GM10248 (cell line): Measurements from ENCODE around the gene DCXR.

ENCODE experiments used
- CTCF ChIA-PET: fragments of 300-600 bp; sonication (Branson Sonifier 250); formaldehyde crosslinking; extraction: SDS; loops from one replicate; lab custom pipeline; 2021; ENCODE audit warnings: antibody characterized with exemption; lab: Yijun Ruan, JAX
- POLR2A ChIA-PET: fragments of 350-650 bp; sonication (Branson Sonifier 250); formaldehyde crosslinking; extraction: SDS; loops from one replicate; lab custom pipeline; 2020; ENCODE audit warnings: antibody characterized with exemption; lab: Yijun Ruan, JAX
- DNase-seq: peaks from one replicate; pipeline ENCODE4 v3.0.0; 2012; ENCODE audit errors: extremely low spot score
- CTCF ChIP-seq: IDR thresholded peaks from 2 replicates; pipeline ENCODE4 v1.5.1; 2012; ENCODE audit warnings: mild to moderate bottlenecking, low read depth; ENCODE audit errors: extremely low read depth, missing control alignments, control extremely low read depth

Gene DCXR

GRCh38 chr17:82025401-82026107, 11.9 kb downstream of the DCXR start:
- CTCF ChIA-PET = interaction anchor here (1.3 to 9.3 kb wide), 3 partner anchors 14 to 129 kb away, joined by 3 to 67 read pairs (median 4); partner anchors contain the start of gene DCXR
- POLR2A ChIA-PET = interaction anchor here (0.5 kb wide), 1 partner anchor 143 kb away, joined by 3 read pairs; no protein-coding TSS in a partner anchor

GRCh38 chr17:82024859-82025258, 12.6 kb downstream of the DCXR start:
- no peak for DNase-seq
- CTCF ChIA-PET = interaction anchor here (2.7 to 9.3 kb wide), 2 partner anchors 15 to 130 kb away, joined by 7 to 67 read pairs; partner anchors contain the start of gene DCXR
- POLR2A ChIA-PET = no interaction called here
- TF ChIP-seq CTCF = no peak

More at GRCh38 chr17:82025401-82026107, 11.9 kb downstream of the DCXR start:
- no peak for TF ChIP-seq CTCF
- no peak for DNase-seq

- ChIA-PET POLR2A (interaction anchor here (0.5 to 1.8 kb wide), 3 partner anchors 14 to 289 kb away, joined by 3 to 14 read pairs (median 3); partner anchors contain the start of gene DCXR), CTCF (interaction anchor here (1.1 to 10.6 kb wide), 6 partner anchors 9 to 131 kb away, joined by 3 to 106 read pairs (median 6); partner anchors contain the start of genes DCXR and NOTUM)
- TF ChIP-seq CTCF = no peak
- DNase-seq = no peak
Measured at GRCh38 chr17:82023447-82024241, 13.9 kb downstream of the DCXR start.

- CTCF ChIA-PET = interaction anchor here (1.1 to 10.6 kb wide), 9 partner anchors 8 to 132 kb away, joined by 3 to 106 read pairs (median 7); partner anchors contain the start of genes DCXR, NOTUM and RAC3
- POLR2A ChIA-PET = interaction anchor here (0.5 to 1.8 kb wide), 4 partner anchors 15 to 441 kb away, joined by 3 to 14 read pairs (median 4); partner anchors contain the start of gene DCXR
- peak; percentile 99 for DNase-seq
- TF ChIP-seq CTCF = no peak
Measured at GRCh38 chr17:82022981-82023446, 14.5 kb downstream of the DCXR start, which contains the start of gene LRRC45. TSS of gene LRRC45 (plus strand) at chr17:82023305. CDS start at chr17:82023644, 339 bp downstream.

- DNase-seq = no peak
- ChIA-PET CTCF (interaction anchor here (1.2 to 10.6 kb wide), 9 partner anchors 9 to 132 kb away, joined by 3 to 106 read pairs (median 7); partner anchors contain the start of genes DCXR, NOTUM and RAC3), POLR2A (interaction anchor here (0.7 to 1.8 kb wide), 3 partner anchors 15 to 442 kb away, joined by 3 to 14 read pairs (median 5); partner anchors contain the start of gene DCXR)
- no peak for TF ChIP-seq CTCF
Measured at GRCh38 chr17:82022310-82022980, 15.1 kb downstream of the DCXR start, which contains the start of gene CENPX. TSS of gene CENPX (minus strand) at chr17:82022878. CDS start at chr17:82022861, 17 bp downstream.
